RWPE2 (cell line): ENCODE results near the gene RNF11.

Source experiments
- ATAC-seq: fragments of 200-7000 bp; cut with Tn5 transposase; 3 replicates; pipeline ENCODE4 v1.9.1; 2021; ENCODE audit warnings: low read depth
- DNase-seq: peaks from one replicate; pipeline ENCODE4 v3.0.0-alpha.2; 2020; ENCODE audit warnings: low spot score
- H3K27ac ChIP-seq: fragments of 450-650 bp; 2 replicates; pipeline ENCODE4 v1.5.1; 2017; ENCODE audit warnings: mild to moderate bottlenecking; ENCODE audit not compliant: poor library complexity, severe bottlenecking
- H3K27me3 ChIP-seq: fragments of 250-450 bp; sonication (Bioruptor Pico); 2 replicates; pipeline ENCODE4 v1.5.1; 2021; ENCODE audit warnings: mild to moderate bottlenecking, moderate library complexity; ENCODE audit not compliant: insufficient read depth, poor library complexity, severe bottlenecking
- H3K36me3 ChIP-seq: fragments of 250-450 bp; sonication (Bioruptor Pico); 2 replicates; pipeline ENCODE4 v1.5.1; 2020; ENCODE audit warnings: low read depth, mild to moderate bottlenecking, moderate library complexity
- H3K4me1 ChIP-seq: fragments of 250-450 bp; sonication (Bioruptor Pico); 2 replicates; pipeline ENCODE4 v1.5.1; 2021; ENCODE audit warnings: mild to moderate bottlenecking, moderate library complexity; ENCODE audit not compliant: insufficient read depth, poor library complexity, severe bottlenecking
- H3K4me3 ChIP-seq: fragments of 250-450 bp; sonication (Bioruptor Pico); 2 replicates; pipeline ENCODE4 v1.5.1; 2021; ENCODE audit warnings: mild to moderate bottlenecking, moderate library complexity; ENCODE audit not compliant: severe bottlenecking
- H3K9me3 ChIP-seq: fragments of 250-450 bp; sonication (Bioruptor Pico); 2 replicates; pipeline ENCODE4 v1.5.1; 2021; ENCODE audit warnings: mild to moderate bottlenecking, moderate library complexity; ENCODE audit not compliant: severe bottlenecking
- CTCF ChIP-seq: fragments of 450-650 bp; IDR thresholded peaks from one replicate; pipeline ENCODE4 v1.5.1; 2017; ENCODE audit warnings: mild to moderate bottlenecking, moderate library complexity; ENCODE audit not compliant: poor library complexity, severe bottlenecking

Gene RNF11

GRCh38 chr1:51234721-51235425, 1.2 kb upstream of the RNF11 start:
- Histone ChIP-seq H3K27ac (peak overlapping the region; percentile 73), H3K9me3 (no peaks in the 10 kb centered on the region), H3K4me3 (no peak overlapping the region), H3K36me3 (peaks cover 10% of the 10 kb centered on the region), H3K4me1 (peaks cover 11% of the 10 kb centered on the region), H3K27me3 (no peaks in the 10 kb centered on the region)
- ATAC-seq (no peak), DNase-seq (no peak)
- no peak for TF ChIP-seq CTCF

- H3K4me1 ChIP-seq, result peaks cover 11% of the 10 kb centered on the region
These were observed 668 bp downstream of the RNF11 start for GRCh38 chr1:51236531-51237350.

GRCh38 chr1:51237351-51238033, 1.4 kb downstream of the RNF11 start:
- no peaks in the 10 kb centered on the region for H3K9me3 ChIP-seq

More at GRCh38 chr1:51236531-51237350, 668 bp downstream of the RNF11 start:
- peak; percentile 27 for ATAC-seq
- Histone ChIP-seq H3K4me3 (peak overlapping the region; percentile 91), H3K36me3 (peaks cover 12% of the 10 kb centered on the region), H3K27me3 (no peaks in the 10 kb centered on the region), H3K9me3 (no peaks in the 10 kb centered on the region), H3K27ac (peak overlapping the region; percentile 73)
- TF ChIP-seq CTCF, result no peak
- peak; percentile 67 for DNase-seq

GRCh38 chr1:51238034-51238403, 1.9 kb downstream of the RNF11 start:
- ATAC-seq, result no peak
- Histone ChIP-seq H3K9me3 (no peaks in the 10 kb centered on the region), H3K4me1 (peaks cover 11% of the 10 kb centered on the region), H3K27me3 (no peaks in the 10 kb centered on the region), H3K36me3 (peaks cover 15% of the 10 kb centered on the region), H3K27ac (peak overlapping the region; percentile 73), H3K4me3 (peak overlapping the region; percentile 91)
- no peak for TF ChIP-seq CTCF
- DNase-seq, result no peak

More at GRCh38 chr1:51237351-51238033, 1.4 kb downstream of the RNF11 start:
- TF ChIP-seq CTCF, result no peak
- Histone ChIP-seq H3K4me3 (peak overlapping the region; percentile 91), H3K36me3 (peaks cover 12% of the 10 kb centered on the region), H3K4me1 (peaks cover 11% of the 10 kb centered on the region), H3K27ac (peak overlapping the region; percentile 73), H3K27me3 (no peaks in the 10 kb centered on the region)
- peak; percentile 5; the same call in 1 of the 3 replicates for ATAC-seq
- no peak for DNase-seq
